NB4 (cell line): ENCODE measurements around the gene KDSR.

Source experiments
- DNase-seq: peaks from one replicate; pipeline ENCODE4 v3.0.0; 2010; ENCODE audit warnings: low read depth
- H3K4me3 ChIP-seq: one replicate; pipeline ENCODE4 v1.5.1; 2011; ENCODE audit warnings: mild to moderate bottlenecking, low read depth, low read length, moderate library complexity
- CTCF ChIP-seq: IDR thresholded peaks from one replicate; pipeline ENCODE4 v1.5.1; 2012; ENCODE audit warnings: low read depth, low read length
- MYC ChIP-seq: IDR thresholded peaks from 2 replicates; pipeline ENCODE4 v1.6.1; 2011; ENCODE audit warnings: low read depth, low read length
- POLR2A ChIP-seq: IDR thresholded peaks from 2 replicates; pipeline ENCODE4 v1.6.1; 2011; ENCODE audit warnings: mild to moderate bottlenecking; ENCODE audit not compliant: insufficient read length; ENCODE audit errors: extremely low read depth
- TF ChIP-seq, protein P1 (sequence below): IDR thresholded peaks from 2 replicates; pipeline ENCODE4 v1.6.1; 2011; ENCODE audit warnings: low read depth, low read length

KDSR gene

GRCh38 chr18:63329431-63330145, 37.4 kb downstream of the KDSR start:
- no peak for TF ChIP-seq POLR2A
- TF ChIP-seq CTCF, result no peak
- TF ChIP-seq MYC, result no peak
- TF ChIP-seq, protein P1, sequence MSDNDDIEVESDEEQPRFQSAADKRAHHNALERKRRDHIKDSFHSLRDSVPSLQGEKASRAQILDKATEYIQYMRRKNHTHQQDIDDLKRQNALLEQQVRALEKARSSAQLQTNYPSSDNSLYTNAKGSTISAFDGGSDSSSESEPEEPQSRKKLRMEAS, result no peak
- H3K4me3 ChIP-seq, result no peak overlapping the region
- DNase-seq, result no peak

- no peak overlapping the region for H3K4me3 ChIP-seq
- DNase-seq, result no peak
- TF ChIP-seq POLR2A, result no peak
- no peak for TF ChIP-seq MYC
- TF ChIP-seq, protein P1, result no peak
- TF ChIP-seq CTCF, result no peak
Observed at GRCh38 chr18:63326011-63326410, 41.0 kb downstream of the KDSR start.

GRCh38 chr18:63325086-63325686, 41.8 kb downstream of the KDSR start:
- TF ChIP-seq CTCF, result no peak
- TF ChIP-seq, protein P1, result no peak
- no peak for TF ChIP-seq POLR2A
- TF ChIP-seq MYC, result no peak
- no peak for DNase-seq
- H3K4me3 ChIP-seq, result no peak overlapping the region

DNA sequence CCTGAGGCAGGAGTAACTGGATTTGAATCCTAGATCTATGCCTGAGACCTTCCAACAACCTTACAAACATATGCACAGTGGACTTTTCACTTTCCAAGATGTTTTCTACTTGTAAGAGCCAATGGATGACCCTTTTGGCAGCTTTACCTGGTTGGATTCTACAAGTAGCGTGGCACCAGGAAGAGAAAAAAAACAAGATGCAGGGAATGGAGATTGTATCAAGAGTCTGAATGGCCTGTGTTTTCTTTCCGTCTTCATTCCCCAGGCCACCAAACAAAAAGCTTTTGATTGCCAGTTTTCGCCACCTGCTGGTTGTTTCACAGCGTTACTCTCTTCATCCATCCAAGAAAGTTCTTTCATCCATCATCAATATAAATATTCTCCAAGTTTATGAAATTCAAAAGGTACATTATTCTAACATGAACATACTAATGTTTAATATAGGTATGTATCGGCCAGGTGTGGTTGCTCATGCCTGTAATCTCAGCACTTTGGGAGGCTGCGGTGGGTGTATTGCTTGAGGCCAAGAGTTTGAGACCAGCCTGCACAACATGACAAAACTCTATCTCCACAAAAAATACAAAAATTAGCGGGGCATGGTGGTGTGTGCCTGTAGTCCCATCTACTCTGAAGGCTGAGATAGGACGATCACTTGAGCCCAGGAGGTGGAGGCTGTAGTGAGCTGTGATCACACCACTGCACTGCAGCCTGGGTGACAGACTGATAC, 43.9 kb downstream of the KDSR start:
- DNase-seq, result peak; percentile 83
- H3K4me3 ChIP-seq, result peak overlapping the region; percentile 22
- TF ChIP-seq, protein P1, result no peak
- TF ChIP-seq MYC (0 out of 2 replicates have a peak, but pooled peaks have one; percentile 17), CTCF (peak; percentile 70)

DNA sequence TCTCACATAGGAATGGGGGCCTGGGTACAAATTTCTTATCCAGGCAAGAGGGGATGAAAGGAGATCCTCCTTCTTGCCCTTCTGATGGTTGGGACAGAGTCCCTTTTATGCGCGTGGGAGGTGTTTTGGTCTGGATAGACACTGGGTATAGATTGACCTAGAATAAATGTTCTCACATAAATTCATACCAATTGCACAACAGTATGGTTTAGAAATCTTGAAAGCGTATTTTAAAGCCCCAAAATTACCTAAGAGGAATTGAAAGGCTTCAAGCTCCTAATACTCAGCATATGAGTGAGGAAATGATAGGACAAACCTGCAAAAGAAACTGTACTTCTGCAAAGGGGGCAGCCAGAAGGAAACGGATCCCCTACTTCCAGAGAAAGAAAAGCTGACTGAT, 44.8 kb downstream of the KDSR start:
- H3K4me3 ChIP-seq, result peak overlapping the region; percentile 22
- TF ChIP-seq, protein P1, result no peak
- TF ChIP-seq MYC (no peak), POLR2A (no peak), CTCF (no peak)
- peak; percentile 77 for DNase-seq
